K562 (cell line): ENCODE data around the gene FOXR1.

Experiments
- CREB1 ChIP-seq, 2 experiments: sonication (generic) in 1 of 2; formaldehyde crosslinking in 1 of 2; IDR thresholded peaks; 2 replicates each; pipeline versions ENCODE4 v1.6.1 to v1.8.0; 2012 to 2022; ENCODE audit warnings: inconsistent platforms in 1 of 2, mild to moderate bottlenecking in 1 of 2, missing genetic modification reagents in 1 of 2, moderate library complexity in 1 of 2
- EP300 ChIP-seq: IDR thresholded peaks from 2 replicates; pipeline ENCODE4 v1.6.1; 2012; ENCODE audit warnings: low read length, improper control_type of control experiment
- JUND ChIP-seq, 2 experiments: IDR thresholded peaks; 2 replicates in 1 of 2; 3 replicates in 1 of 2; pipeline ENCODE4 v1.6.1; 2011; ENCODE audit warnings: borderline replicate concordance in 2 of 2, low read depth in 2 of 2, low read length in 2 of 2, improper control_type of control experiment in 1 of 2, missing biosample characterization in 1 of 2, missing genetic modification characterization in 1 of 2, missing genetic modification reagents in 1 of 2
- MTA2 ChIP-seq: fragments of 450-650 bp; IDR thresholded peaks from 2 replicates; pipeline ENCODE4 v1.6.1; 2016; ENCODE audit warnings: low read depth
- MTF1 ChIP-seq: fragments of 250-450 bp; sonication (Bioruptor Pico); IDR thresholded peaks from 2 replicates; pipeline ENCODE4 v1.9.0; 2021; ENCODE audit warnings: moderate library complexity, mild to moderate bottlenecking, inconsistent platforms, borderline replicate concordance
- MXI1 ChIP-seq: IDR thresholded peaks from 2 replicates; pipeline ENCODE4 v1.6.1; 2011; ENCODE audit warnings: low read depth, mild to moderate bottlenecking, improper control_type of control experiment, low read length
- NR2F6 ChIP-seq: fragments of 450-650 bp; formaldehyde crosslinking; IDR thresholded peaks from 2 replicates; pipeline ENCODE4 v1.4.0; 2020; ENCODE audit warnings: mild to moderate bottlenecking
- PHTF2 ChIP-seq: fragments of 250-450 bp; sonication (Bioruptor Pico); IDR thresholded peaks from 2 replicates; pipeline ENCODE4 v1.5.0; 2021; ENCODE audit warnings: mild to moderate bottlenecking
- SPI1 ChIP-seq: IDR thresholded peaks from 2 replicates; pipeline ENCODE4 v1.6.1; 2011; ENCODE audit warnings: low read depth, low read length, control low read depth, borderline replicate concordance
- TF ChIP-seq, protein P1 (sequence below), 3 experiments: IDR thresholded peaks in 2 of 3; conservative IDR thresholded peaks in 1 of 3; 2 replicates each; pipeline ENCODE4 v1.5.1; 2011 to 2012; ENCODE audit warnings: low read length in 3 of 3, mild to moderate bottlenecking in 3 of 3, control low read depth in 2 of 3, improper control_type of control experiment in 1 of 3, inconsistent platforms in 1 of 3, low read depth in 1 of 3, mixed read lengths in 1 of 3, moderate library complexity in 1 of 3; ENCODE audit not compliant: insufficient read depth in 2 of 3
- TF ChIP-seq, protein P2 (sequence below), 2 experiments: IDR thresholded peaks; 2 replicates each; pipeline ENCODE4 v1.6.1; 2012; ENCODE audit warnings: improper control_type of control experiment in 2 of 2, low read depth in 2 of 2, low read length in 2 of 2, borderline replicate concordance in 1 of 2
- TF ChIP-seq, protein P3 (sequence below): sonication (generic); formaldehyde crosslinking; IDR thresholded peaks from 2 replicates; pipeline ENCODE4 v1.8.1; 2022; ENCODE audit warnings: missing genetic modification reagents
- TF ChIP-seq, protein P4 (sequence below), 2 experiments: IDR thresholded peaks in 1 of 2; conservative IDR thresholded peaks in 1 of 2; 2 replicates each; pipeline ENCODE4 v1.6.1; 2016; ENCODE audit warnings: low read depth in 2 of 2, mild to moderate bottlenecking in 1 of 2, missing compliant biosample characterization in 1 of 2, missing genetic modification characterization in 1 of 2, moderate library complexity in 1 of 2
- TF ChIP-seq, protein P5 (sequence below): sonication (generic); formaldehyde crosslinking; IDR thresholded peaks from 2 replicates; pipeline ENCODE4 v1.8.0; 2022; ENCODE audit warnings: missing genetic modification reagents, mild to moderate bottlenecking, borderline replicate concordance

DNA sequence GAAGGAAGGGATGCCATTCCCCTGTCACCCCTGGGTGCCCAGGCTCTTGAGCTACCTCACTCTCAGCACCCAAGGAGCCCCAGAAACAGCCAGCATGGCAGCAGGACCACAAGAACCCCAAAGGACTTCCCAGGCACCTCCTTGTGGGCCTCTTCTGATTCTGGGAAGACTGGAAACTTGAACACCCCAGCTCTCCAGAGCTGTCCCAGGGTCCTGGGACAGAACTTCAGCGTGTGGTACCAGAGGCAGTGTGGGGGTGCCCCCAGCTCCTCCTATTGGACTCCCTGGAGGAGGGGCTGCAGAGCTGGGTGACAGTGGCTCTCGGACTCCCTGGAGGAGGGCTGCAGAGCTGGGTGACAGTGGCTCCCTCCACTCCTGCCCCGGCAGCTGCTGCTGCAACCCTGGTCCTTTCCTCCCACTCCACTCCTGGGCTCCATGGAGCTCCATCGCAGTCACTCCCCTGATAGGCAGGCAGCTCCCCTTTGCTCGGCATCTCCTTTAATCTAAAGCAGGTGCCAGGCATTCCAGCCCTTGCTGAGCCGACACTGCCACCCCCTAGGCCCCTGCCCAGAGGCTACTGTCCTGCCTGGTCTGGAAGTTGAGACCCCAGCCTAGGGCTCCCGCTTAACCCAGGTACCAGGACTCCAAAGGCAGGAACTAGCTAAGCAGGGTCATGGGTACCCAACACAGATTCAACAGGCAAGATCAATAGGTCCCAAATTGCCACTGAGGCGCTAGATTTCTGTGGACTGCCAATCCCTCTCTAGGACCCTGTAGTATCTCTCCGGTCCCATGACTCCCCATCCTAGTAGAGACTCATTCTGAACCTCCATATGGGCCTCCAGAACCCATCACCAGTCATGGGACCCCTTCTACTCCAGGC lies 48.6 kb upstream of the FOXR1 start:
- TF ChIP-seq, protein P1, sequence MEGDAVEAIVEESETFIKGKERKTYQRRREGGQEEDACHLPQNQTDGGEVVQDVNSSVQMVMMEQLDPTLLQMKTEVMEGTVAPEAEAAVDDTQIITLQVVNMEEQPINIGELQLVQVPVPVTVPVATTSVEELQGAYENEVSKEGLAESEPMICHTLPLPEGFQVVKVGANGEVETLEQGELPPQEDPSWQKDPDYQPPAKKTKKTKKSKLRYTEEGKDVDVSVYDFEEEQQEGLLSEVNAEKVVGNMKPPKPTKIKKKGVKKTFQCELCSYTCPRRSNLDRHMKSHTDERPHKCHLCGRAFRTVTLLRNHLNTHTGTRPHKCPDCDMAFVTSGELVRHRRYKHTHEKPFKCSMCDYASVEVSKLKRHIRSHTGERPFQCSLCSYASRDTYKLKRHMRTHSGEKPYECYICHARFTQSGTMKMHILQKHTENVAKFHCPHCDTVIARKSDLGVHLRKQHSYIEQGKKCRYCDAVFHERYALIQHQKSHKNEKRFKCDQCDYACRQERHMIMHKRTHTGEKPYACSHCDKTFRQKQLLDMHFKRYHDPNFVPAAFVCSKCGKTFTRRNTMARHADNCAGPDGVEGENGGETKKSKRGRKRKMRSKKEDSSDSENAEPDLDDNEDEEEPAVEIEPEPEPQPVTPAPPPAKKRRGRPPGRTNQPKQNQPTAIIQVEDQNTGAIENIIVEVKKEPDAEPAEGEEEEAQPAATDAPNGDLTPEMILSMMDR (IDR thresholded peaks at IDR 0.05 in 2 of 3, conservative IDR thresholded peaks at IDR 0.05 in 1 of 3; ENCODE audit: insufficient read depth in 2 of 3, low read depth in 1 of 3, low read length in 3 of 3) = no peak
- TF ChIP-seq CREB1 (IDR thresholded peaks at IDR 0.05) = no peak
- TF ChIP-seq CREB1 (CRISPR knock-in tag; IDR thresholded peaks at IDR 0.05) = no peak
- TF ChIP-seq SPI1 = no peak
- TF ChIP-seq, protein P2, sequence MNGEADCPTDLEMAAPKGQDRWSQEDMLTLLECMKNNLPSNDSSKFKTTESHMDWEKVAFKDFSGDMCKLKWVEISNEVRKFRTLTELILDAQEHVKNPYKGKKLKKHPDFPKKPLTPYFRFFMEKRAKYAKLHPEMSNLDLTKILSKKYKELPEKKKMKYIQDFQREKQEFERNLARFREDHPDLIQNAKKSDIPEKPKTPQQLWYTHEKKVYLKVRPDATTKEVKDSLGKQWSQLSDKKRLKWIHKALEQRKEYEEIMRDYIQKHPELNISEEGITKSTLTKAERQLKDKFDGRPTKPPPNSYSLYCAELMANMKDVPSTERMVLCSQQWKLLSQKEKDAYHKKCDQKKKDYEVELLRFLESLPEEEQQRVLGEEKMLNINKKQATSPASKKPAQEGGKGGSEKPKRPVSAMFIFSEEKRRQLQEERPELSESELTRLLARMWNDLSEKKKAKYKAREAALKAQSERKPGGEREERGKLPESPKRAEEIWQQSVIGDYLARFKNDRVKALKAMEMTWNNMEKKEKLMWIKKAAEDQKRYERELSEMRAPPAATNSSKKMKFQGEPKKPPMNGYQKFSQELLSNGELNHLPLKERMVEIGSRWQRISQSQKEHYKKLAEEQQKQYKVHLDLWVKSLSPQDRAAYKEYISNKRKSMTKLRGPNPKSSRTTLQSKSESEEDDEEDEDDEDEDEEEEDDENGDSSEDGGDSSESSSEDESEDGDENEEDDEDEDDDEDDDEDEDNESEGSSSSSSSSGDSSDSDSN (IDR thresholded peaks at IDR 0.05; ENCODE audit: borderline replicate concordance in 1 of 2, low read depth in 2 of 2, low read length in 2 of 2) = no peak
- TF ChIP-seq EP300 = no peak
- no peak for TF ChIP-seq NR2F6
- TF ChIP-seq JUND (IDR thresholded peaks at IDR 0.05; ENCODE audit: borderline replicate concordance, low read depth, low read length) = no peak
- TF ChIP-seq JUND (tag; IDR thresholded peaks at IDR 0.05; ENCODE audit: borderline replicate concordance, low read depth, low read length) = no peak
- no peak for TF ChIP-seq MXI1
- TF ChIP-seq, protein P3, sequence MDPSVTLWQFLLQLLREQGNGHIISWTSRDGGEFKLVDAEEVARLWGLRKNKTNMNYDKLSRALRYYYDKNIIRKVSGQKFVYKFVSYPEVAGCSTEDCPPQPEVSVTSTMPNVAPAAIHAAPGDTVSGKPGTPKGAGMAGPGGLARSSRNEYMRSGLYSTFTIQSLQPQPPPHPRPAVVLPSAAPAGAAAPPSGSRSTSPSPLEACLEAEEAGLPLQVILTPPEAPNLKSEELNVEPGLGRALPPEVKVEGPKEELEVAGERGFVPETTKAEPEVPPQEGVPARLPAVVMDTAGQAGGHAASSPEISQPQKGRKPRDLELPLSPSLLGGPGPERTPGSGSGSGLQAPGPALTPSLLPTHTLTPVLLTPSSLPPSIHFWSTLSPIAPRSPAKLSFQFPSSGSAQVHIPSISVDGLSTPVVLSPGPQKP (CRISPR knock-in tag) = no peak
- TF ChIP-seq, protein P4, sequence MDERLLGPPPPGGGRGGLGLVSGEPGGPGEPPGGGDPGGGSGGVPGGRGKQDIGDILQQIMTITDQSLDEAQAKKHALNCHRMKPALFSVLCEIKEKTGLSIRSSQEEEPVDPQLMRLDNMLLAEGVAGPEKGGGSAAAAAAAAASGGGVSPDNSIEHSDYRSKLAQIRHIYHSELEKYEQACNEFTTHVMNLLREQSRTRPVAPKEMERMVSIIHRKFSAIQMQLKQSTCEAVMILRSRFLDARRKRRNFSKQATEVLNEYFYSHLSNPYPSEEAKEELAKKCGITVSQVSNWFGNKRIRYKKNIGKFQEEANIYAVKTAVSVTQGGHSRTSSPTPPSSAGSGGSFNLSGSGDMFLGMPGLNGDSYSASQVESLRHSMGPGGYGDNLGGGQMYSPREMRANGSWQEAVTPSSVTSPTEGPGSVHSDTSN (CRISPR knock-in tag; IDR thresholded peaks at IDR 0.05; ENCODE audit: low read depth) = no peak
- TF ChIP-seq, protein P4 (tag; conservative IDR thresholded peaks at IDR 0.05; ENCODE audit: low read depth) = no peak
- TF ChIP-seq PHTF2 = no peak
- TF ChIP-seq, protein P5, sequence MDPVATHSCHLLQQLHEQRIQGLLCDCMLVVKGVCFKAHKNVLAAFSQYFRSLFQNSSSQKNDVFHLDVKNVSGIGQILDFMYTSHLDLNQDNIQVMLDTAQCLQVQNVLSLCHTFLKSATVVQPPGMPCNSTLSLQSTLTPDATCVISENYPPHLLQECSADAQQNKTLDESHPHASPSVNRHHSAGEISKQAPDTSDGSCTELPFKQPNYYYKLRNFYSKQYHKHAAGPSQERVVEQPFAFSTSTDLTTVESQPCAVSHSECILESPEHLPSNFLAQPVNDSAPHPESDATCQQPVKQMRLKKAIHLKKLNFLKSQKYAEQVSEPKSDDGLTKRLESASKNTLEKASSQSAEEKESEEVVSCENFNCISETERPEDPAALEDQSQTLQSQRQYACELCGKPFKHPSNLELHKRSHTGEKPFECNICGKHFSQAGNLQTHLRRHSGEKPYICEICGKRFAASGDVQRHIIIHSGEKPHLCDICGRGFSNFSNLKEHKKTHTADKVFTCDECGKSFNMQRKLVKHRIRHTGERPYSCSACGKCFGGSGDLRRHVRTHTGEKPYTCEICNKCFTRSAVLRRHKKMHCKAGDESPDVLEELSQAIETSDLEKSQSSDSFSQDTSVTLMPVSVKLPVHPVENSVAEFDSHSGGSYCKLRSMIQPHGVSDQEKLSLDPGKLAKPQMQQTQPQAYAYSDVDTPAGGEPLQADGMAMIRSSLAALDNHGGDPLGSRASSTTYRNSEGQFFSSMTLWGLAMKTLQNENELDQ = no peak
- no peak for TF ChIP-seq MTF1 (CRISPR knock-in tag)
- no peak for TF ChIP-seq MTA2
